ENCODE measurements around the gene MYO1B. TPM values are rescaled to one million over a fixed set of nuclear protein-coding genes. Genes with fewer than 3 reads are reported as not detected.

MYO1B gene
- total RNA-seq, 1 experiment from 2014 or later: 43.2 TPM

DNA sequence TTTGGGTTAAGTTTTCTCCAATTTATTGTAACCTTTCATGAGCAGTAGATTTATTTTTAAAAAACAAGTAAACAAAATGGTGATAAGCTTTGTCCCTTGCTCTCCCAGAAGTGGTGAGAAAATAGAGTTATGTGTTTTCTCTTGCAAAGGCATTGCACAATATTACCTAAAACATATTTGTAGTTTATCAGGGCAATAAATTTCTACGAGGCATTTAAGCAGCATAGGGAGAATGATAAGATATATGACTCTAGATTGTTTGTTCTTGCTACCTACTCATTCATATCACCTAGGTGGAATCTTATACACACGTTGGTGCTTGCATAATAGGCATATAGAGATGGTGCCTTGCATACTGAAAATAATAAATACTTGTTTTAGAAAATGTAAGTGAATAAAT is 201.7 kb downstream of the MYO1B start:
- no peak overlapping the region for H2BK15ac ChIP-seq (ENCODE audit: low read depth, low read length)
- no peaks in the 10 kb centered on the region for H3K4me1 ChIP-seq (ENCODE audit: insufficient read depth, low read length)
- H4K20me1 ChIP-seq (ENCODE audit: control insufficient read depth, insufficient read depth, insufficient read length): no peaks in the 10 kb centered on the region
- H3K36me3 Mint-ChIP-seq (ENCODE audit: insufficient read depth in 1 of 3, low read depth in 3 of 3): no peaks in the 10 kb centered on the region
- H2BK12ac ChIP-seq (ENCODE audit: insufficient read length, low read depth, low read length): no peak overlapping the region
- H3K27me3 ChIP-seq (ENCODE audit: insufficient read depth, low read length): no peaks in the 10 kb centered on the region
- H3K27ac Mint-ChIP-seq: no peak overlapping the region
- H3K27me3 Mint-ChIP-seq (ENCODE audit: low read depth): no peaks in the 10 kb centered on the region
- no CpG with 5 or more reads among the region's 2 CpGs for WGBS (ENCODE audit: extremely low coverage, insufficient read length, low lambda C conversion rate)
- H2BK120ac ChIP-seq (ENCODE audit: low read depth, low read length, poor library complexity, severe bottlenecking): no peak overlapping the region
- no peak overlapping the region for H2BK20ac ChIP-seq (ENCODE audit: low read depth, low read length, poor library complexity, severe bottlenecking)
- H3K4me2 ChIP-seq (ENCODE audit: insufficient read depth, insufficient read length, low read length): no peak overlapping the region
- H3K79me2 ChIP-seq (ENCODE audit: insufficient read depth, low read length): no peaks in the 10 kb centered on the region
- no peak overlapping the region for H3K14ac ChIP-seq (ENCODE audit: insufficient read depth, low read length)
- H4K8ac ChIP-seq (replicated peaks; ENCODE audit: insufficient read length, low read depth, low read length): no peak overlapping the region
- DNase-seq: no peak
- TF ChIP-seq, protein P1, sequence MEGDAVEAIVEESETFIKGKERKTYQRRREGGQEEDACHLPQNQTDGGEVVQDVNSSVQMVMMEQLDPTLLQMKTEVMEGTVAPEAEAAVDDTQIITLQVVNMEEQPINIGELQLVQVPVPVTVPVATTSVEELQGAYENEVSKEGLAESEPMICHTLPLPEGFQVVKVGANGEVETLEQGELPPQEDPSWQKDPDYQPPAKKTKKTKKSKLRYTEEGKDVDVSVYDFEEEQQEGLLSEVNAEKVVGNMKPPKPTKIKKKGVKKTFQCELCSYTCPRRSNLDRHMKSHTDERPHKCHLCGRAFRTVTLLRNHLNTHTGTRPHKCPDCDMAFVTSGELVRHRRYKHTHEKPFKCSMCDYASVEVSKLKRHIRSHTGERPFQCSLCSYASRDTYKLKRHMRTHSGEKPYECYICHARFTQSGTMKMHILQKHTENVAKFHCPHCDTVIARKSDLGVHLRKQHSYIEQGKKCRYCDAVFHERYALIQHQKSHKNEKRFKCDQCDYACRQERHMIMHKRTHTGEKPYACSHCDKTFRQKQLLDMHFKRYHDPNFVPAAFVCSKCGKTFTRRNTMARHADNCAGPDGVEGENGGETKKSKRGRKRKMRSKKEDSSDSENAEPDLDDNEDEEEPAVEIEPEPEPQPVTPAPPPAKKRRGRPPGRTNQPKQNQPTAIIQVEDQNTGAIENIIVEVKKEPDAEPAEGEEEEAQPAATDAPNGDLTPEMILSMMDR (conservative IDR thresholded peaks at IDR 0.05): no peak
- no peak overlapping the region for H2AK5ac ChIP-seq (ENCODE audit: insufficient read length, low read length)
- no peak overlapping the region for H4K91ac ChIP-seq (ENCODE audit: insufficient read length, low read depth, low read length)
- H3K9me3 Mint-ChIP-seq: peaks cover 0 to 2% of the 10 kb centered on the region in 2 experiments; a peak in 1 of 5 replicates
- no peak overlapping the region for H3K23ac ChIP-seq (ENCODE audit: insufficient read length, low read depth, low read length)
- no peaks in the 10 kb centered on the region for H3K23me2 ChIP-seq (ENCODE audit: insufficient read length, low read depth, low read length, poor library complexity, severe bottlenecking)
- H2AFZ ChIP-seq (ENCODE audit: low read length): no peak overlapping the region
- H3K56ac ChIP-seq (ENCODE audit: insufficient read length, low read depth, low read length): no peak overlapping the region
- H4K5ac ChIP-seq (ENCODE audit: insufficient read length, low read depth, low read length): no peak overlapping the region
- no peak overlapping the region for H2BK5ac ChIP-seq (ENCODE audit: insufficient read length, low read length)
- no peak overlapping the region for H3K4me3 Mint-ChIP-seq
- no peak overlapping the region for H3K27ac ChIP-seq (ENCODE audit: insufficient read length, low read depth, low read length)
- no peaks in the 10 kb centered on the region for H3K79me1 ChIP-seq (ENCODE audit: insufficient read depth, low read depth, low read length, poor library complexity, severe bottlenecking)
- no peak overlapping the region for H3K9ac ChIP-seq (ENCODE audit: extremely low read depth, insufficient read length, low read length)
- H3T11ph ChIP-seq (ENCODE audit: low read length): no peak overlapping the region
- H3K4ac ChIP-seq (ENCODE audit: low read depth, low read length): no peak overlapping the region
- no peaks in the 10 kb centered on the region for H3K4me1 Mint-ChIP-seq
- no peak overlapping the region for H3K18ac ChIP-seq (ENCODE audit: insufficient read length, low read depth, low read length)
- H3K9me3 ChIP-seq (ENCODE audit: control insufficient read depth, low read depth, low read length): no peaks in the 10 kb centered on the region

Data from H9 (cell line).